Stimulated activated CD4-positive, alpha-beta T cell treated with anti-CD3 and anti-CD28 coated beads, Interleukin-1b, Interleukin-23, amount 100 ng/mL, for 24 hours (primary cell): ENCODE data around the gene PSMD11.

Source experiments
- DNase-seq, 4 experiments: peaks; one replicate each; pipeline ENCODE4 v3.0.0-alpha.2; 2020; ENCODE audit warnings: low read depth in 4 of 4, low spot score in 1 of 4

Gene PSMD11

GRCh38 chr17:32489320-32490100 lies 45.2 kb downstream of the PSMD11 start:
- no peak for DNase-seq

DNA sequence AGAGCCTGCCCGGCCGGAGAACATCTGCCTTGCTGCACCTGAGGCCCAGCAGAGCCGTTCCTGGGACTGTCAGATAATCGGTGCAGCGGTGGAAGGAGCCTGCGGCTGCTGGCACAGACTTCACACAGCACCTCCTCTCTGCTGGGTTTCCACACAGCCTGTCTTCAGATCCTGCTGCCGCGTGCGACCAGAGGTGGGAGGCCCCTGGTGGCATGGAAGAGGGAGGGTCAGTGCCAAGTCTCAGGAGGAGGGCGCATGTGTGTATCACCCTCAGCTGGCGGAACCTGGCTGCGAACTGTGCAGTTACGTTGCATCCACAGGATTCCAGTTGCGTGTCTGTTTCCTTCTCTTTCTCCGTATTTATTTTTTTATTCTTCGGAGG lies 45.8 kb downstream of the PSMD11 start:
- DNase-seq: no peak

- DNase-seq: no peak
These were observed 47.3 kb downstream of the PSMD11 start for GRCh38 chr17:32491371-32492263.

- DNase-seq: no peak
These were observed 47.9 kb downstream of the PSMD11 start for GRCh38 chr17:32492264-32492589.

DNA sequence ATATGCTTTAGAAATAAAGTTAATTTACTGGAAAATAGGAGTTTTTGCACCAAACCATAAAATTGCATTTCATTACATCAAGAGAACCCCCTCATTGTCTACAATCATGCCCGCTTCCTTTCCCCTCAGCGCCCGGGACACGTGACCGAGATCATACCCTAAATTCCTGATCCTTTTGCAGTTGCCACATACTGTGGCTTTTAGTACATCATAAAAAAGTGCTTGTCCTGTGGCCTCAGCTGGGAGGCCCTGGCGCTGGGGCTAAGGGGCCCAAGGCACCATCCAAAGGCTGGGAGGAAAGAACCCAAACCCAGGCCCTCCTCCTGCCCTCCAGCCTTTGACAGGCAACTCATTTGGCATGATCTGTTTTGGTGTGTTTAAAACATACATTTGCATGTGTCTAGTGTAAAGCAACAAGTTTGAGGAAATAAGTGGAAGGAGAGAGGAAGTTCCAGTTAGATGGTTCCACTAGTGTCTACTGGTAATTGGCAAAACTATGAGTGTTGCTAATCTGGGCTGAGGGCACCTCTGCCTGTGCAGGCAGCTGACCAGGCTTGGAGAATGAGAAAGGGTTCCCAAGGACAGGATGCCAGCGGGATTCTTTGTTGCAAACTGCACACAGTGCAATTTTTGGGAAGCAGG lies 48.5 kb downstream of the PSMD11 start:
- DNase-seq: no peak

DNA sequence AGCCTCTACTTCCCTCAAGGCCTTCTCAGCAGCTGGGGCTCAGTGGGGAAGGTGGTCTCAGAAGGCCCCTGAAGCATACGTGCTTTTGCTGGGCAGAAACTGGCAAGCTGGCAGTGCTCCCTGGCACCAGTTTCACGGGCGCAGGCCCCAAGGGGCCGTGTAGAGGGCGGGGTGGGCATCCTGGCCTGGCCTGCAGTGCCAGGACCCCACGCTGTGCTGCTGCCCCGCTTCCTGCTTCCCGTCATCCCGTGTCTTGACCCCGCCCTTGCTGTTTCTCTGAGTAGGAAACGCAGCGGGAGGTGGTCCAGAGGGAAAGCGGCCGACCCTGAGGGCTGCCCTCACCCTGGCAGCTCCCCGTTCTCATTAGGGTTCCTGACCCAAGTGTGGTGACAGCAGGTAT lies 49.3 kb downstream of the PSMD11 start:
- no peak for DNase-seq

DNA sequence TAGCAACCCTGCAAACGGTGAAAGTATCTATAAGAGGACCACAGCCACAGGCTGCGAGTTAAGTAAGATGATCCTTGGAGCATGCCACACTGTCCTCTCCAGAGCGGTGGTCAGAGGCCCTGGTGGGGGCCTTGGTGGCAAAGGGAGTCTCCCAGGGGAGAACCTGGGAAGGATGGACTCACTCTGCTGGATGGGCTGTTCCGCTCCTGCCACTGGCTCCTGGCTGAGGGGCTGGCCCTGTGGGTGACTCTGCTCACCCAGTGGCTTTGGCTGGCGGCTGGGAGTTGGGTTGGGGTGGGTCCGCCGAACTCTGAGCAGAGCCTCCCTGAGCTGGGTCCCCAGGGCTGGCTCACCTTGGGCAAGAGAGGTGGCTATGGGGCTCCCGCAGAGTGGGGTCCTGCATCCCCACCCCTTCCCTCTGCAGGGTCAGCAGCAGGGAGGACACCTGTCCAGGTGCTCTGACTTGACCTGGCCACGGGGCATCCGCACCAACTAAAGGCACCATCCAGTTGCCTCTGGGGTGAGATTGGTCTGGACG lies 49.7 kb downstream of the PSMD11 start:
- DNase-seq: no peak

DNA sequence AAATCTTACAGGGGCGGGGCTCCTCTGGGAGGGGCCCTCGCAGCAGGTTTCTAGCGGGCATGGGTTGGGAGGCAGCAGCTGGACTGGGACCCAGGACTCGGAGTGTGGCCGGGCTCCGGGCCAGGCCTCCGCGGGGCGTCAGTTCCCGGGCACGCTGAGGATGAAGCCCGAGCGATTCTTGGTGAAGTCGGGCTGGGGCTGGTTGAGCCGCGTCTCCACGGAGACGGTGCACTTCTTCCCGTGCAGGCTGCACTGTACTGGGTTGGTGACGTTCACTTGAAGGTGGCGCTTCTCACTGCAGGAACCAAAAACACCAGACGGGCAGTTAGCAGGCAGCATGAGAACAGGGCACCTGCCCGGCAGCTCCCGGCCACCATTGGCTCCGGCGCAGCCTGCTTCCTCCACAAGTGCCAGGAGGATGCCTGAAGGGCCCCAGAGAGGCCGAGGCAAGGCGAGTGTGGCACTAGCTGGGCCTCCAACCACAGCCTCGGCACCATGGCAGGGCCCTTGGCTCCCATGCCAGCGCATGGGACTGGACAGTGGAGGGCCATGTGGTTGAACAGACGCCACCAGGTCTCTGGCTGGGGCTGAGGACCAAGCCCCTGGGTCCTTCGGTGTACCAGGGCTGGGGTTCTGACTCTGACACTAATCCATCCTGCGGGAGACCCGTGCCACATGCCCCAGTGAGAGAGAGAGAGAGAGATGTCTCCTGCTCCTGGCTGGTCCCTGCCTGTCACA lies 50.5 kb downstream of the PSMD11 start:
- DNase-seq: no peak

DNA sequence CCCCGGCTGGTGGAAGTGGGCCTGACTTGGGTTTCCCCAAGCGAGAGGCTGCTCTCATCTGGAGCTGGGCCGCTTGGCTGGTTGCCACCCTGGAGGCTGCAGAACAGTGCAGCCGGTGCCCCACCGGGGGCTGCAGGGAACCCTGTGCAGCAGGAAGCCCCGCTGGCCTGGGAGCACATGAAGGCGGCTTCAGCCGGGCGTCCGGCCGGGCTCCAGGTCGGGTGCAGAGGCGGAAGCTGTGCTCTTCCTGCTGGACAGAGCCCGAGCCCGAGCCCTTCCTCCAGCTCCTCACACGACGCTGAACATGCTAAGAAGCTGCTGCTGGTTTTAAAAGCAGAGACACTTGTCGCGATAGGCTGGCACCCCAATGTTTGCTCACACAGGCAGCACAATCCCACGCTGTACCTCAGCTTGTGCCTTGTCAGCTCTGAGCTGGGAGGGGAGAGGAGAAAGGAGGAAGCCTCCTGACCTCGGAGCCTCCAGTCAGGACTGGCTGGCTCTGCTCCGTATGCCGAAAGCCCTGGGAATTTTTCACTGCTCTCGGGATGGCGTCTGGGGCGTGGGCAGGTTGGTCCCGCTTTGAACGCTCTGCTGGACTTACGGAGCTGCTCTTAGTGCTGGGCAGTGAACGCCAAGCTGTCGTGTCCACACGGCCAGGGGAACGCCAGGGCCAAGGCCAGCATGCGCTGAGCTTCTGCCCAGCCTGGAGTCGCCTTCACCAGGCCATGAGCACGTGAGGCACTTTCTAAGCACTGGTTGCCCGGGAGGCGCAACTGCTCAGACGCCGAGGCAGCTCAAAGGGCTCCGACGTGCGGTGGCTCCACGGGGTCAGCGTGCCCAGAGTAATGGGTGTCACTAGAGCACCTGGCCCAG lies 51.3 kb downstream of the PSMD11 start:
- no peak for DNase-seq

GRCh38 chr17:32496395-32497073 lies 52.2 kb downstream of the PSMD11 start:
- no peak for DNase-seq

DNA sequence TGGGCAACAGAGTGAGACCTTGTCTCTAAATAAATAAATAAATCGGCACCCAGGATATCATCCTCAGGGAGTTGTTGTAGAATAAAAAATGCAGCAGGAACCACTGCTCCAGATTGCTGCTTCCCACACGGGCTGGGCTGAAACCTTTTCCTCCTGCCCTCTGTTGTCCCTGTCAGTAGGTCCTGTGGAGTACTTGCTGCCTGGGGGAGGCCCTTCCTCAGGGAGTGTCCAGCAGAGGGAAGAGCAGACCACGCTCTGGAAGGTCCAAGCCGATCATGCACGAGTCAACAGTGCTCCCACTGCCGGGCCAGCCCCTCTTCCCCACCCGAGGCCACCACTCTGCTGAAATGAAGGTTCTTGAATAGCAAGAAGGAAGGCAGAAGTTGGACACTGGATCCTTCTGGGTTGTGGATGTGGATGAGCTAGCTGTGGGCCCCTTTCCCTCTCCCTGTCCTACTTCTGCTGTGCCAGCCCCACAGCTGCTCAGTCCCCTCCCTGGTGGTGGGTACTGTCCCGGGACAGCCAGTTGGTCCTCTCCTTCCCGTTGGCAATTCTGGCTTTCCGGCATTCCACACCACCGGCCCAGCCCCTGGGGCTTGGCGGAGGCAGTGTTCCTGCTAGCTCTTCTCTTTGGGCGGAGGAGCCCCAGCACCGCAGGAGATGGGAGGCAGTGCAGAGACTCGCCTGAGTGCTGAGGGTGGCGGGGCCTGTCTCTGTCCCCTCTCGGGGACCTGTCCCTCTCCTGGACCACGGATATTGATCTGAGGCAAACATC lies 53.3 kb downstream of the PSMD11 start:
- DNase-seq: no peak

DNA sequence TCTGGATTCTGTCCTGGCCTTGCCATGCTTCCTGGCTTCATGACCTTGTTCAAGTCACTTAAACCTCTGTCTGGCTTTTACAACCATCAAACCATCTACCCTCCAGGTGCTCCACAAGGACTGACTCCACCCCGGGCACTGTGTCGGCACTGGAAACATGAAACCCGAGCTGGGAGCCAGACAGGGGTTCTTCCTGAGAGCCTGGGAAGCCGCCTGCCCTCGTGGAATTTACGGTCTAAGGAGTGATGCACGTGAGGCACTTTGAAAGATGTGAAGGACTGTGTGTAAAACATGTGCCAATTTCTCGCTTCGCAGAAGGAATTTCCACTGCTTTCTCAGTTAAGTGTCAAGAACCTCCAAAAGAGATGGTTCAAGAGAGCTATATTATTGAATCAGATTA lies 54.1 kb downstream of the PSMD11 start:
- no peak for DNase-seq

- DNase-seq: no peak
These were observed 57.7 kb downstream of the PSMD11 start for GRCh38 chr17:32502013-32502412.

DNA sequence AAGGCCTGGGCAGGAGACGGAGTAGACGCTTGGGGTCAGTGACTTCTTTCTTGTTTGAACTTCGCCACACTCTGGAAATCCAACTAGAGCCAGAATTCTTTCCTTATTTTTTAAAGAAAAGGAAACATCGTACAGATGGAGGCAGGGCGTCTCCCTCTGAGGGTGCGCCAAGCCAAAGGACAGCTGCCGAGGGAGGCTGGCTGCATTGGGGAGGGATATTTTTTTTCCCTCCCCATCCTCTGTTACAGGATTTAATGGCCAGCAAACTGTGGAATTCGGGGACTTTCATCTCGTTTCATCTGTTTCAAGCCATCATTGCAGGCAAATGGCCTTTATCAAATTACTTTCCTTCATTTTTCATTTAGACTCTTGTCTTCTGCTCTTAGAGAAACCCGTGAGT lies 58.4 kb downstream of the PSMD11 start:
- DNase-seq: no peak

GRCh38 chr17:32503251-32504165 lies 59.2 kb downstream of the PSMD11 start:
- no peak for DNase-seq

DNA sequence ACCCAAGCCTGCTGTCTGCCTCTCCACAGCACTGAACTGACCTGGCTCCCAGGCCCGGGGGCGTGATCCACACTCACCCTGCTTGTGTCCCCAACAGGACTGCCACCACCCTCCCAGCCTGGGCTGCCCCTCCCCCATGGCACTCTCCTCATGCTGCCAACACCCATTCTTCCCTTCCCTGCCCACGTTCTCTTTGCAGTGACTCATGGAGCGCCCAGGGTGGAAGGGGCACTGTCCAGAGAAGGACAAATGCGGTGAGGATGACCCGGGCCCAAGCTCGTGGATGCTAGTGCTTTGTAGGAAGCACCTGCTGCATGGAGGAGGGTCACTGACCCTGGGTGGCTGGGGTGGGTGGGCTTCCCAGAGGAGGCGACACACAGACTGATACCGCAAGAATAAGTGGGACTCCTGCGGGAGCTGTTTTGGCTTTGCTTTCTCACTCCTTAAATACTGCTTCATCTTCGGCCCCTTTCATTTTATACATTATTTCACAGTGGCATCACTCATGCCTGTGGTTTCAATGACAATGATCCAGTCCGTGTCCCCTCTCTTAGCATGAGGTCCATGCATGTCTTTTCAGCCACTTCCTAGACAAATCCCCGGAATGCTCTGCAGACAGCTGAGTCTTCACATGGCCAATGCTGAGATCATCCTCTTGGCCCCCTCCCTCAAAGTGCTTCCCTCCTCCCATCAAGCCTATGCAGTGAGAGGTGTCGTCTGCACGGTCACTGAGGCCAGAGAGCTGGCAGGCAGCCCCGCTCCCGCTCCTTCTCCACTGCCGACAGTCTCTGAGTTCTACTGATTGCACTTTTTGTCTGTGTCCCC lies 60.1 kb downstream of the PSMD11 start:
- no peak for DNase-seq

DNA sequence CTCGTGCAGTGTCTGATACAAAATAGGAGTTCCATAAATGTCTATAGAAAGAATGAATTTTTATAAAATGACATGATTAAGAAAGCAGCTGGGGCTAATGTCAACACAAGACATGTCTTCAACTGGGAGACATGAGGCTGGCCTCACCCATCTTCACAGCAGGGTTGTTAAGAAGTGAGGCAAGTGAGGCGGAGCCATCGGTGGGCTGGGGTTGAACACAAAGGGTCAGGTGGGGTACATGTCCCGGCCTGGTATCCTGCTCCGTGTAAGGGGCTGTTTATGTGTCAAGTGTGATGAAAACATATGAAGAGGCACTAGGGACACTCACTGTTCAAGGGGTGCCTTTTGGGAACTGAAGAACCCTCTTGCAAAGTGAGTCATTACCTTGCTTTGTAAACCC lies 64.6 kb downstream of the PSMD11 start:
- DNase-seq: no peak
